Measurements from ENCODE around the gene ZNF529. TPM values are rescaled to one million over a fixed set of nuclear protein-coding genes. Genes with fewer than 3 reads are reported as not detected.

The ZNF529 gene
- total RNA-seq (2022; extraction: Qiagen RNA extraction): 2.1 to 3.4 TPM (median 2.7 TPM) in 5 replicates

DNA sequence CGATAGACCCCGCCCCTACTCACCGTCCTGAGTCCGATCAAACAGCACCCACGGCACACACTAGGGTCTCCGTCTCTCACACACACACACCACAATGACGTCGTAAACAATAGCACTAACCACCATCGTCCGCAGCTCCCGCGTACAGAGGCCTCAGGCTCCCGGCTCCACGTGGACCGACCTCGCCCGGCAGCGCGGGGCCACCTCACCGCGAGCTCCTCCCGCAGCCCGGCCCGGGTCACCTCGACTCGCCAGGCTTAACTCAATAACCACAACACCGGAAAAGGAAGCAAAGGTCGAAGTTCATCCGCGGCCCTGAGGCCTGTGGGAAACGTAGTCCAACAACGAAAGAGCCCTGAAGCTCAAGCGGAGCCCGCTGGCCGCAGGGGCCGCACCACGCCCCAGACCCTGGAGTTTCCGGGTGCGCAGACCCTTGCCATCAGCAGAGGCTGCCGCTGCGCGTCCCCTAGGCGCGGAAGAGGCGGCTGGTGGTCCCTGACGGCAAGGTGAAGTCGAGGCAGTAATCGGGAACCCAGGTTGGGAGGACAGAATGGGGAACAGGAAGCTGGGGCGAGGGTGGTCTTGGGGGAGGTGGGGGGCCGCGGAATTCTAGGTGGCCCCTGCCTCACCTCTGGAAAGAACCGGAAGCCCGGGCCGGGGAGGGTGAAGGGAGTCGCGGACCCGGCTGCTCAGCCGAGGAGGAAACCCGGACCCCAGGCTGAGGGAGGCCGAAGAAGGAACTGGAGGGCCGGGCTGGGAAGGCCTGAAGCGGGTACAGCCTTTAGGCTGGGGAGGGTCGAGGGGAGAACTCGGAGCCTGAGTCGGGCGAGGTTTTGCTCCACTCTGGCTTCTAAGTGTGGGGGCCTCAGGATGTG is at the start of gene ZNF529:
ZNF529 (minus strand) TSS at position 273 of the 875 bp plus-strand sequence. CDS start 946 bp downstream, outside the sequence.

DNA sequence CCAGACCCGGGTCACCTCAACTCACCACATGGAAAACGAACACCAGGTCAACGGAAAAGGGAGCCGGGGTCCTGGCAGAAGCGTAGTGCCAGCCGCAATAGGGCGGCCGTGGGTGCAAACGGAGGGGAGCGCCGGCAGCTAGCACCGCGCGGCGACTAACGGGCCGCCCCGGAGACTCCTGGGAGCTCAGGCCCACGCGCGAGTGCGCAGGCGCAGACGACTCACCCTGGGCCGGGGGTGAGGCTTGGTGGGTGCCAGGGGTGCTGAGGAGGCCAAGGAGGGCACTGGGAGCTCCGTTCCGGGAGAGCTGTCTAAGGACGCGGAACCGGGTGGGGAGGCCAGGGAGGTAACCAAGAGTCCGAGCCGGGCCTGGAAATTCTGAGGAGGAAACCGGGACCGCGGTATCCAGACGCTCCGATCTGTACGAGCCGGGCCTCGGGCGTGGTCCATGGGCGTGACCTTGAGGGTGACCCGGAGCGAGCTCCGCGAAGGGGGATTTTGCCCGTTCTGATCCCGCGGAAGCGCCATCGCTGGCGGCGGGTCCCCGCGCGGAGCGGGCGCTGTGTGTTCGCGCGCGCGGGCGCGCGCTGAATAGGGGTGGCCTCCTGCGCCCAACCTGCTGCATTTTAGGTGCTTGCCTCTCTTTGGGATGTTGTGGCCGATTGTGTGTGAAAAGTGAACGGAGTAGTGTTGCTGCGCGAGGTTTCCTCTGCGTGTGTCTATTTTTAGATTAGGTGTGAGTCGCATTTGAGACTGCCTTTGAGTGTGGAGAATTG is 32.2 kb upstream of the ZNF529 start, which contains the start of gene ZNF382:
ZNF382 (plus strand) TSS at position 213 of the 776 bp plus-strand sequence. CDS start 4,602 bp downstream, outside the sequence.

DNA sequence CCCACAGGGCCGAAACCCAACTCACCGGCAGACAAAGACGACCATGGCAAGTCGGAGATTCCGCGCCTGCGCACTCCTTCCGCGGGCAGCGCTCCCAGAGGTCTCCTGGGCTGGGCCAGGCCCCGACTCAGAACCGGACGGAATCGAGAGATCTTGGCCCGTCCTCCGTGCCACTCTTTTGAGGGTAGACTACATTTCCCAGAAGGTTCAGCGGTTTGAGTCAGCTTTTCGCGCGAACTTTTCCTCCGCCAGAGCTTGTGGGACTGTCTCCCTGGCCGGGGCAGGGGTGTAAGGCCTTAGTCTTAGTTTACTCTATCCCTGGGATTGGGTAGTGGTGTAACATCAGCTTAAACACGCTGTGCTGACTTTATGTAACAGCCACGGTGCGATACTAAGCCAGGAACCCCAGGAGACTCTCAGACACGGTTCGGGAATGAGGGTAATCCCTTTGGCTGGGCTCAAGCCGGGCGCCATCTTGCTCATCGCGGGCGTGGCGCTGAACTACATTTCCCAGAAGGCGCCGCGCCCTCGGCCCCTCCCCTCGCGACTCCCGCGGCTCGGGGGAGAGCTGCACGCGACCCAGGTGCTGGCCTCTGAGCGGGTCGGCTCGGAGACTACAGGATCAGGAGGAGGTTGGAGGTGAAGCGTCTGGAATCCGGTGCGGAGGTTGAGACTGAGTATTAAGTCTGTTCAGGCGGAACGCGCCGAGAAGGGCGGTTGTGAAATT is 44.7 kb downstream of the ZNF529 start, which contains the start of gene ZNF260:
ZNF260 (minus strand) TSS at position 78 of the 727 bp plus-strand sequence. CDS start 13,033 bp downstream, outside the sequence.

Other genes starting within 250 kb of the ZNF529 start
- gene ZFP14, start 194.1 kb downstream of the ZNF529 start, total RNA-seq (2022; extraction: Qiagen RNA extraction): 1.1 to 2.4 TPM (median 2.2 TPM) in 5 replicates
- gene ZFP82, start 154.6 kb downstream of the ZNF529 start, total RNA-seq (2022; extraction: Qiagen RNA extraction): 1.5 to 2.1 TPM (median 1.8 TPM) in 5 replicates
- gene ZNF566, start 83.7 kb downstream of the ZNF529 start, total RNA-seq (2022; extraction: Qiagen RNA extraction): 7.9 to 10.3 TPM (median 9.6 TPM) in 5 replicates
- 4.9 to 12.9 TPM (median 5.8 TPM) in 5 replicates for gene ZNF260, start 45.0 kb downstream of the ZNF529 start, total RNA-seq (2022; extraction: Qiagen RNA extraction)
- 0.06 to 0.29 TPM (median 0.07 TPM) in 3 of 5 replicates, not detected in the others for gene ZNF382, start 32.0 kb upstream of the ZNF529 start, total RNA-seq (2022; extraction: Qiagen RNA extraction)
- gene ZNF461, start 93.5 kb upstream of the ZNF529 start, total RNA-seq (2022; extraction: Qiagen RNA extraction): 7.1 to 10.9 TPM (median 7.7 TPM) in 5 replicates
- 7.7 to 10.3 TPM (median 8.0 TPM) in 5 replicates for gene ZNF567, start 114.3 kb upstream of the ZNF529 start, total RNA-seq (2022; extraction: Qiagen RNA extraction)
- gene ZNF850, start 199.5 kb upstream of the ZNF529 start, total RNA-seq (2022; extraction: Qiagen RNA extraction): 0.32 to 0.74 TPM (median 0.48 TPM) in 5 replicates